H9 (cell line): ENCODE data around the gene TAOK3. TPM values are rescaled to one million over a fixed set of nuclear protein-coding genes. Genes with fewer than 3 reads are reported as not detected.

Experiments used
- DNase-seq: peaks from one replicate; pipeline ENCODE4 v3.0.0-alpha.2; 2017
- H2AFZ ChIP-seq: one replicate; pipeline ENCODE4 v1.6.1; 2013; ENCODE audit warnings: mild to moderate bottlenecking, low read length, control low read depth, moderate library complexity
- H2AK5ac ChIP-seq: 2 replicates; pipeline ENCODE4 v1.6.1; 2013; ENCODE audit warnings: low read length, control low read depth, mixed read lengths; ENCODE audit not compliant: insufficient read length
- H2BK120ac ChIP-seq: one replicate; pipeline ENCODE4 v1.6.1; 2013; ENCODE audit warnings: low read depth, mild to moderate bottlenecking, low read length, control low read depth, inconsistent platforms; ENCODE audit not compliant: poor library complexity, severe bottlenecking
- H2BK12ac ChIP-seq: 2 replicates; pipeline ENCODE4 v1.6.1; 2013; ENCODE audit warnings: low read length, control low read depth, mixed read lengths, low read depth; ENCODE audit not compliant: insufficient read length
- H2BK15ac ChIP-seq: 2 replicates; pipeline ENCODE4 v1.6.1; 2013; ENCODE audit warnings: low read depth, low read length, control low read depth
- H2BK20ac ChIP-seq: one replicate; pipeline ENCODE4 v1.6.1; 2013; ENCODE audit warnings: low read depth, mild to moderate bottlenecking, low read length, control low read depth, inconsistent platforms; ENCODE audit not compliant: poor library complexity, severe bottlenecking
- H2BK5ac ChIP-seq: 2 replicates; pipeline ENCODE4 v1.6.1; 2013; ENCODE audit warnings: low read length, control low read depth, mixed read lengths; ENCODE audit not compliant: insufficient read length
- H3K14ac ChIP-seq: 2 replicates; pipeline ENCODE4 v1.6.1; 2013; ENCODE audit warnings: low read length, control low read depth; ENCODE audit not compliant: insufficient read depth
- H3K18ac ChIP-seq: 2 replicates; pipeline ENCODE4 v1.6.1; 2013; ENCODE audit warnings: low read depth, mild to moderate bottlenecking, mixed read lengths, low read length, control low read depth; ENCODE audit not compliant: insufficient read length
- H3K23ac ChIP-seq: 2 replicates; pipeline ENCODE4 v1.6.1; 2013; ENCODE audit warnings: low read length, control low read depth, mixed read lengths, low read depth; ENCODE audit not compliant: insufficient read length
- H3K23me2 ChIP-seq: 2 replicates; pipeline ENCODE4 v1.6.1; 2013; ENCODE audit warnings: low read depth, mild to moderate bottlenecking, mixed read lengths, low read length, control low read depth; ENCODE audit not compliant: insufficient read length, poor library complexity, severe bottlenecking
- H3K27ac ChIP-seq: 2 replicates; pipeline ENCODE4 v1.5.1; 2013; ENCODE audit warnings: low read length, control low read depth, mixed read lengths, low read depth; ENCODE audit not compliant: insufficient read length
- H3K27me3 ChIP-seq: 2 replicates; pipeline ENCODE4 v1.6.1; 2013; ENCODE audit warnings: low read length, control low read depth, inconsistent platforms; ENCODE audit not compliant: insufficient read depth
- H3K4ac ChIP-seq: 2 replicates; pipeline ENCODE4 v1.6.1; 2013; ENCODE audit warnings: low read depth, mild to moderate bottlenecking, control low read depth, inconsistent platforms, low read length, moderate library complexity
- H3K4me1 ChIP-seq: 2 replicates; pipeline ENCODE4 v1.6.1; 2013; ENCODE audit warnings: low read length, control low read depth, inconsistent platforms; ENCODE audit not compliant: insufficient read depth
- H3K4me2 ChIP-seq: 2 replicates; pipeline ENCODE4 v1.6.1; 2013; ENCODE audit warnings: low read length, control low read depth, mixed read lengths; ENCODE audit not compliant: insufficient read length, insufficient read depth
- H3K56ac ChIP-seq: 2 replicates; pipeline ENCODE4 v1.6.1; 2013; ENCODE audit warnings: low read depth, mild to moderate bottlenecking, mixed read lengths, low read length, control low read depth; ENCODE audit not compliant: insufficient read length
- H3K79me1 ChIP-seq: 2 replicates; pipeline ENCODE4 v1.6.1; 2013; ENCODE audit warnings: low read depth, mild to moderate bottlenecking, moderate library complexity, low read length, control low read depth, inconsistent platforms; ENCODE audit not compliant: insufficient read depth, poor library complexity, severe bottlenecking
- H3K79me2 ChIP-seq: 2 replicates; pipeline ENCODE4 v1.6.1; 2013; ENCODE audit warnings: low read length, control low read depth, inconsistent platforms; ENCODE audit not compliant: insufficient read depth
- H3K9ac ChIP-seq: 2 replicates; pipeline ENCODE4 v1.6.1; 2013; ENCODE audit warnings: low read length, control low read depth, mixed read lengths; ENCODE audit not compliant: insufficient read length; ENCODE audit errors: extremely low read depth
- H3K9me3 ChIP-seq: one replicate; pipeline ENCODE4 v1.6.1; 2013; ENCODE audit warnings: low read depth, low read length, inconsistent platforms; ENCODE audit not compliant: control insufficient read depth
- H3T11ph ChIP-seq: one replicate; pipeline ENCODE4 v1.6.1; 2013; ENCODE audit warnings: mild to moderate bottlenecking, low read length, control low read depth, inconsistent platforms
- H4K20me1 ChIP-seq: one replicate; pipeline ENCODE4 v1.6.1; 2013; ENCODE audit not compliant: control insufficient read depth, insufficient read length, insufficient read depth
- H4K5ac ChIP-seq: 2 replicates; pipeline ENCODE4 v1.6.1; 2013; ENCODE audit warnings: low read depth, mild to moderate bottlenecking, mixed read lengths, low read length, control low read depth; ENCODE audit not compliant: insufficient read length
- H4K8ac ChIP-seq: replicated peaks from 2 replicates; pipeline ENCODE4 v1.6.1; 2013; ENCODE audit warnings: low read length, control low read depth, mixed read lengths, low read depth; ENCODE audit not compliant: insufficient read length
- H4K91ac ChIP-seq: 2 replicates; pipeline ENCODE4 v1.6.1; 2013; ENCODE audit warnings: low read depth, mild to moderate bottlenecking, moderate library complexity, mixed read lengths, low read length, control low read depth; ENCODE audit not compliant: insufficient read length
- H3K27ac Mint-ChIP-seq, 3 experiments: 2 replicates in 2 of 3; 3 replicates in 1 of 3; pipeline ENCODE4 v1.8.0; 2020 to 2021; ENCODE audit warnings: mixed read lengths in 3 of 3, mild to moderate bottlenecking in 1 of 3, moderate library complexity in 1 of 3
- H3K27me3 Mint-ChIP-seq: 2 replicates; pipeline ENCODE4 v1.8.0; 2021; ENCODE audit warnings: low read depth, mild to moderate bottlenecking, moderate library complexity, mixed read lengths
- H3K36me3 Mint-ChIP-seq, 3 experiments: 2 replicates in 2 of 3; 3 replicates in 1 of 3; pipeline ENCODE4 v1.8.0; 2020 to 2021; ENCODE audit warnings: low read depth in 3 of 3, mixed read lengths in 3 of 3; ENCODE audit not compliant: insufficient read depth in 1 of 3
- H3K4me1 Mint-ChIP-seq, 2 experiments: 2 replicates each; pipeline ENCODE4 v1.8.0; 2020; ENCODE audit warnings: mixed read lengths in 2 of 2
- H3K4me3 Mint-ChIP-seq, 2 experiments: 2 replicates in 1 of 2; 3 replicates in 1 of 2; pipeline ENCODE4 v1.8.0; 2020 to 2021; ENCODE audit warnings: mild to moderate bottlenecking in 2 of 2, mixed read lengths in 2 of 2, moderate library complexity in 1 of 2
- H3K9me3 Mint-ChIP-seq, 2 experiments: 2 replicates in 1 of 2; 3 replicates in 1 of 2; pipeline ENCODE4 v1.8.0; 2020; ENCODE audit warnings: mild to moderate bottlenecking in 2 of 2, mixed read lengths in 2 of 2, moderate library complexity in 1 of 2
- CTCF ChIP-seq: fragments of 200-600 bp; sonication (generic); conservative IDR thresholded peaks from 3 replicates; pipeline ENCODE4 v1.8.0; 2021; ENCODE audit warnings: antibody characterized with exemption, mild to moderate bottlenecking
- WGBS: extraction: QIAGEN DNeasy Blood & Tissue Kit; methylation state at CpG from one replicate; pipeline ENCODE4 v1.1.7; 2013; ENCODE audit warnings: missing lambda C conversion rate, low lambda C conversion rate, mixed read lengths; ENCODE audit not compliant: insufficient read length; ENCODE audit errors: extremely low coverage; 5-methylcytosine and 5-hydroxymethylcytosine counted together
- total RNA-seq: library from RNA; stranded (reverse); gene quantifications from 2 replicates; pipeline ENCODE4 v1.2.1, GENCODE V29; 2021

Gene TAOK3
- total RNA-seq, 1 experiment from 2014 or later = 5.2 TPM

GRCh38 chr12:118355843-118356242 is 16.9 kb downstream of the TAOK3 start:
- no peak overlapping the region for H2BK12ac ChIP-seq
- no peaks in the 10 kb centered on the region for H3K27me3 ChIP-seq
- H2BK20ac ChIP-seq = no peak overlapping the region
- no peaks in the 10 kb centered on the region for H3K79me1 ChIP-seq
- DNase-seq = no peak
- Mint-ChIP-seq H3K27me3 (0 out of 2 replicates have a peak, but pooled peaks cover 1% of the 10 kb centered on the region), H3K4me1 (peaks cover 0 to 7% of the 10 kb centered on the region in 2 experiments; a peak in 1 of 4 replicates), H3K36me3 (peaks cover 0 to 2% (median 0%) of the 10 kb centered on the region in 3 experiments; a peak in 3 of 7 replicates), H3K27ac (no peak overlapping the region), H3K9me3 (peaks cover 3 to 10% of the 10 kb centered on the region in 2 experiments; a peak in 4 of 5 replicates), H3K4me3 (no peak overlapping the region)
- no peak overlapping the region for H3K27ac ChIP-seq
- no peak overlapping the region for H3T11ph ChIP-seq
- H3K4me2 ChIP-seq = no peak overlapping the region
- no peak overlapping the region for H3K18ac ChIP-seq
- no peak overlapping the region for H2AK5ac ChIP-seq
- no peak overlapping the region for H3K14ac ChIP-seq
- no peak overlapping the region for H2AFZ ChIP-seq
- no peak overlapping the region for H3K9ac ChIP-seq
- no peak overlapping the region for H2BK5ac ChIP-seq
- H3K4me1 ChIP-seq = no peaks in the 10 kb centered on the region; the same call in 1 of the 2 replicates
- H3K9me3 ChIP-seq = no peaks in the 10 kb centered on the region
- no peaks in the 10 kb centered on the region for H3K23me2 ChIP-seq
- H3K56ac ChIP-seq = no peak overlapping the region
- no peak overlapping the region for H2BK15ac ChIP-seq
- no CpG with 5 or more reads among the region's 1 CpG for WGBS
- H4K91ac ChIP-seq = no peak overlapping the region
- no peak overlapping the region for H4K5ac ChIP-seq
- H3K4ac ChIP-seq = no peak overlapping the region
- no peak overlapping the region for H4K8ac ChIP-seq
- no peak overlapping the region for H3K23ac ChIP-seq
- H2BK120ac ChIP-seq = no peak overlapping the region
- H4K20me1 ChIP-seq = no peaks in the 10 kb centered on the region
- no peaks in the 10 kb centered on the region for H3K79me2 ChIP-seq
- TF ChIP-seq CTCF = no peak
